HG03280 (cell line): Measurements from ENCODE around the gene TRIM62.

Experiments used
- ATAC-seq: cut with Tn5 transposase; IDR thresholded peaks from one replicate; pipeline ENCODE4 v1.9.1; 2021; ENCODE audit warnings: mild to moderate bottlenecking, moderate library complexity; ENCODE audit not compliant: unreplicated experiment

Gene TRIM62

DNA sequence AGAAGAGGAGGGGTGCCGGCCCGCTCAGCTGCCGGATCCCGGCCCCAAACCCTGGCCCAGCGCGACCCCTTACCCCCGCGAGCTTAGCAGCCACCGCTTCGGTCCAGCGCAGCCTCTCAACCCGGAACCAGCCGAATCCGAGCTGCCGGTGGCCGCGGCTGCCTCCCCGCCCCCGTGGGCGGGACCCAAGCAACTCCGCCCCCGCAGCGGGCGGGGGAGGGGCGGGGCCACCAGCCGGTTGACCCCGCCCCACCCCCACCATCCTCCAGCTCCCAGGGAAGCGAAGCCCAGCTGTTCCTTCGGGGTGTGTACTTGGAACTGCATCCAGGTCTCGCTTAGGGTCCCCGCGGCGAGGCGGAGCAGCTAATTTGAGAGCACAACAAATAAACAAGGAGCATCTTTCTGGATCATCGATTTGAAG lies at the start of gene TRIM62:
Gene TRIM62 (minus strand): TSS at position 123 of the 421 bp plus-strand sequence. CDS start 611 bp downstream, outside the sequence.
- peak; percentile 53 for ATAC-seq

DNA sequence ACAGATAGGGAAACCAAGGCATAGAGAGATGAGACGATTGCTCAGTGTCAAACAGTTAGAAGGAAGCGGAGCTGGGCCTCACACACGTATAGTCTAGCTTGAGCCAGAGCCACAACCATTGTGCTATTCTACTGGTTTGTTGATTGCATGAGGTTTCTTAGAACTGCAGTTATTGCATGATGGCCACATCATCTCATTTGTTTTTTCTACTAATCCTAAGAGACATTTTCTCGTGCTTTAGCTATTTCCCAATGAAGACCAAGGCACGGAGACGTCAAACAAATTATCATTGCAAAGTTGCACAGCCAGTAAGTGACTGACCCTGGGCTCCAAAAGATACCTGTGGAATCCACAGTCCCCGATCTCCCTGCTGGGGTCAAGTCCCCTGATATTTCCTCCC lies 49.3 kb upstream of the TRIM62 start:
- no peak for ATAC-seq

DNA sequence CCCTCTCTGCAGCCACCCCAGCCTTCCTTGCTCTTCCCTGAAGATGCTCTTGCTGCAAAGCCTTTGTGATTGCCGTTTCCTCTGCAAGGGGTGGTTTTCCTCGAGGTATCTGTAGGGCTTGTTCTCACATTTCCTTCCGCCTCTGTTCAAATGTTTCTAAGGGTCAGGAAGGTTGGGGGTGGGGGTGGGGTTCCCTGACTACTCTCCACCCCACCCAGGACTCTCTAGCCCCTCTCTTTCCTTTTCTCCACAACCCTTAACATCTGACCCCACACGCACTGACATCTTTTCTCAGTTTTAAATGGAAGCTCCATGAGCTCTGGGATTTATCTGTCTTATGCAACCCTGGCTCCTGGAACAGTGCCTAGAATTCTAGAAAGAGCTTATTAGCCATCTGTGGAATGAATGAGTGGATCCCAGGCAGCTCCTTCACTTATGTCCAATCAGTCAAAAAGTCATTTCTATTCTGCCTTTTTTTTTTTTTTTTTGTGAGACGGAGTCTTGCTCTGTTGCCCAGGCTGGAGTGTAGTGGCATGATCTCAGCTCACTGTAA lies 47.2 kb upstream of the TRIM62 start:
- no peak for ATAC-seq

DNA sequence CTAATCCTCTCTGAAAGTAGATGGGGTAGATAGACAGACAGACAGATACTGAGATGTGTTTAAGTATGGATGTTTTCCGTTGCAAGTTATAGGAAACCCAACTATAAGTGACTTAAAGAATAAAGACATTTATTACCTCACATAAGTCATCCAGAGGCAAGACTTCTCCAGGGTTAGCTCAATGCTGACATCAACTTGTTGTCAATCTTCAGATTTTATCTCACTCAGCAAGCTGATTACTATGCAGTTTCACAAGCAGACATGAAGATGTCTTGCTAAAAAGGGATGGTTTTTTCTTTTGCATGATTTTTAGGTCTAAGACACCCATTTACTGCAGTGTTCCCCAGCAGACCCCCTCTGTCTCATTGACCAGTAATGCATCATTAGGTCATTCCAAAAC lies 43.7 kb upstream of the TRIM62 start:
- no peak for ATAC-seq

DNA sequence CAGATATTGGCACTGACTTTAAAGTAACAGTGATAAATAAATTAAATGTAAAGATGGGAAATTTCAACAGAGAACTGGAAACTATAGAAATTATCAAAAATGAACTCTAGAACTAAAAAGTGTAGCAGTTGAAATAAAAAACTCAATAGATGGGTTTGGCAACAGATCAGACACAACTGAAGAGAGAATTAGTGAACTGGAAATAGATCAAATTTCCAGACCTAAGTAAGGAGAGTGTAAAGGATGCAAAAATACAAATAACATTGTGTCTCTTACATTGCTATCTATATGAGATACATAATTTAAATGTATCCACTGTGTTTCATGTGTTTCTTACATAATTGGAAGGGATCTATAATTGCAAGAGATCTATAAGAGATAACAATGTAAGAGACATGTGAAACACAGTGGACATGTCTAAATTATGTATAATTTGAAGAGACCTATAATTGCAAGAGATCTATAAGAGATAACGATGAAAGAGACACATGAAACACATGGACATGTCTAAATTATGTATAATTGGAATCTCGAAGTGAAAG lies 42.4 kb upstream of the TRIM62 start:
- no peak for ATAC-seq

DNA sequence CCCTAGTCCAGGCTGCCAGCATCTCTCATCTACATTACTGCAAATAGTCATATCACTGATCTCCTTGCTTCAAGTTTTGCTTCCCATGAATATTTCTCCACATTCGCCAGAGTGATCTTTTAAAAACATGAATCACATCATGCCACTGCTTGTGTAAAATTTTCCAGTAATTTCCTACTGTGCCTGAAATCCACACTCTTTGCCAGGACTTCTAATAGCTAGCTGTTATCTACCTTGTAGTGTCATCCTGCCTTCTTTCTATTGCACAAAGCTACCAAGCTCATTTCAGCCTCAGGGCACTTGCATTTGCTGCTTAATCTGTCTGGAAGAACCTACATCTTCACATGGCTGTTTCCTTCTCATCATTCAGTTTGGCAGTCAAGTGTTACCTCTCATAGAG lies 40.5 kb upstream of the TRIM62 start:
- no peak for ATAC-seq

DNA sequence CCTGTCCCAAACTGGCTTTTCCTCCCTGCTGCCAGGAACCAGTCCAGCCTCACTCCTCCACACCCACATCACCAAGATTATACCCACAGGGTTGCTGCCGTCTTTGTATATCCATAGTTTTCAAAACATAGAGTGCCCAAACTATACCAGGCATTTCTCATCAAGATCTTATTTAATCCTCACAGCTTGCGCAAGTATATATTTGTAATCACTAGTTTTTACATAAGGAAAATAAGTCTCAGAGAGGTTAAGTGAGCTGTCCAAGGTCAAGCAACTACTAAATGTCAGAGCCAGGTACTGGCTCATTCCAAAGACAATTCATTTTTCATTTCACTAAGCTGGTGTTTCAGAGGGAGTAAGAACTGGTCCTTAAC lies 39.5 kb upstream of the TRIM62 start:
- no peak for ATAC-seq

DNA sequence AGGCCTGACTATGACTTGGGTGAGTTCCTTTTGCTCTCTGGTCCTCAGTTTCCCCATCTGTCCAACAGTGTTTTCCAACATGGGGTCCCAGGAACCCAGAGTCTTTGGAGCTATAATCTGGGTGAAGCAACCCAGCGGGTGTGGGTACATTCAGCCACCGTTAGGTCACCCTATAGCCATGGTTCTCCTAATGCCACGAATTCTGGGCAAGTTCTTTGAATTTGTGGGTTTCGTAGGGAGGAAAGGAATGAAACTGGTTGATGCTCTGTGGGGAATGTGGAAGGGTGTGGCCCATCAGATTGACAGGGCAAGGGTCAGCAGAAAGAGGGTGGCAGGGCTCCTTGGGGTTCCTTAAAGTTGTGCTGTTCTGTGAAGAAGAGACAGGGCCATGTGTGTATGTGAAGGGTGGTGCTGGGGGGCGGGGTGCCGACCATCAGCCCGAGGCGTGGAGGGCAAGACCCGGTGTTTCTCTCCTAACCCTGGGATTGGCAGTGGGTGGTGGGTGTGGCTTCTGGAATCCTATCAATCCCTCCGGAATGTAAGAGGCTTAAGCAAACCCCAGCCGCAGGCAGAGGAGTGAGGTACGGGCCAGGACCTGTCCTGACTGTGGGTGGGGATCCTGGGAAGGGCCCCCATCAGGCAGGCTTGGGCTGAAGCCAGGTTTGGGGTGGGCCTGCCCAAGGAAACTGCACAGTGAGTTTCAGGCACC lies 39.0 kb upstream of the TRIM62 start:
- ATAC-seq, result no peak

DNA sequence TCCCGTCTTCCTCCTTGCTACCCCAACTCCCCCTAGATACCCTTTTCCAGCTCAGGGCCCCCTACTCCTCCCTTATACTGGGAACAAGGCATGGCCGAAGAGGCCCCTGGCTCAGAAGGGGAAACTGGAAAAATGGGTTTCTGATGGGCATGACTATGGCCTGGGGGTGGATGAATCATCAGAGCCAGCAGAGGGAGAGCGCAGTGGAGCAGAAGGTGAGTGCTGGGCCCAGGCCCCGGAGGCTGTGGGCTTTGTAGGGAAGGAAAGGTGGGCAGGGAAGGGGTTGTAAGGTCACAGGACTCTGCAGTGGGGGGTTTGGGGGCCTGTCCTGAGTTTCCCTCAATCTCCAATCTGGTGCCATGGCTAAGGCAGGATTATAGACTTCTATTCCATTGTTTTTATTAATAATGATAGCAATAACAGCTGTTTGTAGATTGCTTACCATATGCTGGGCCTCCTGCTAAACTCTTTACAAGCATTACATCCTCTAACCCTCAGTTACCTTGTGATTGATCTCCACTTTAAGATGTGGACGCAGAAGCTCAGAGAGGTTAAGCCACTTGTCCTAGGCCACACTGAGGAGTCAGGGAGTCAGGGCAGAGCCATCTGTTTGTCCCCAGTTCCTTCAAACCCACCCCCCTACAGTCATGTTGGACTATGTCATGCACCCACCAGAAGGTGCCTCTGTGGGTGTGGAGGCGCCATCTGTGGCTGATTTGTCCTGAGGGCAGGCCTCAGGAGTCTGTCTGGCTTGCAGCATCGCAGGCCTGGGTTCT lies 38.2 kb upstream of the TRIM62 start:
- no peak for ATAC-seq

DNA sequence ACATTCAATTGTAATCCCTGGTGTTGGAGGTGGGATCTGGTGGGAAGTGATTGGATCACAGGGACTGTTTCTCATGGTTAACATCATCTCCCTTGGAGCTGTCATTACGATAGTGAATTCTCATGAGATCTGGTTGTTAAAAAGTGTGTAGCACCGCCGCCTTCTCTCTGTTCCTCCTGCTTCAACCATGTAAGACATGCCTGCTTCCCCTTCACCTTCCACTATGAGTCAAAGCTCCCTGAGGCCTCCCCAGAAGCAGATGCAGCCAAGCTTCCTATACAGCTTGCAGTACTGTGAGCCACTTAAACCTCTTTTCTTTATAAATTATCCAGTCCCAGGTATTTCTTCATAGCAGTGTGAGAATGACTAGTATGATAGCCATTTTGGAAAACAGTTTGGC lies 30.1 kb upstream of the TRIM62 start:
- ATAC-seq, result no peak

DNA sequence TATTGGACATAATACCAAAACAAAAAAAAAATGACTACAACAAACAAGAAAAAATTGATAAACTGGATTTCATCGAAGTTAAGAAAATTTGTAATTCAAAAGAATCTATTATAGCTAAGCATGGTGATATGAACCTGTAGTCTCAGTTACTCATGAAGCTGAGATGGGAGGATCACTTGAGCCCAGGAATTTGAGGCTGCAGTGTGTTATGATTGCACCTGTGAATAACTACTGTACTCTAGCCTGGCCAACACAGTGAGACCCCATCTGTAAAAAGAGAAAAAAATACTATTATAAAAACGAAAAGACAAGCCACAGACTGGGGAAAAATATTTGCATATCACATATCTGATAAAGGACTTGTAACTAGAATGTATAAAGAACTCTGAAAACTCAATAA lies 24.5 kb upstream of the TRIM62 start:
- ATAC-seq, result no peak

DNA sequence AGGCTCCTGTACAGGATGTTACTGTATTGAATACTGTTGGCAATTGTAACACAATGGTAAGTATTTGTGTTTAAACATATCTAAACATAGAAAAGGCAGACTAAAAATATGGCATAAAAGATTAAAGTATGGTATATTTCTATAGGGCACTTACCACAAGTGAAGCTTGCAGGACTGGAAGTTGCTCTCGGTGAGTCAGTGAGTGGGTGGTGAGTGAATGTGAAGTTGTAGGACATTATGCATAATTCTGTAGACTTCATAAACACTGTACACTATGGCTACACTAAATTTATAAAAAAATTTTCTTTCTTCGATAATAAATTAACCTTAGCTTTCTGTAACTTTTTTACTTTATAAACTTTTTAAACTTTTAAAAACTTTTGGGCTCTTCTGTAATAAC lies 13.7 kb upstream of the TRIM62 start:
- ATAC-seq, result no peak

DNA sequence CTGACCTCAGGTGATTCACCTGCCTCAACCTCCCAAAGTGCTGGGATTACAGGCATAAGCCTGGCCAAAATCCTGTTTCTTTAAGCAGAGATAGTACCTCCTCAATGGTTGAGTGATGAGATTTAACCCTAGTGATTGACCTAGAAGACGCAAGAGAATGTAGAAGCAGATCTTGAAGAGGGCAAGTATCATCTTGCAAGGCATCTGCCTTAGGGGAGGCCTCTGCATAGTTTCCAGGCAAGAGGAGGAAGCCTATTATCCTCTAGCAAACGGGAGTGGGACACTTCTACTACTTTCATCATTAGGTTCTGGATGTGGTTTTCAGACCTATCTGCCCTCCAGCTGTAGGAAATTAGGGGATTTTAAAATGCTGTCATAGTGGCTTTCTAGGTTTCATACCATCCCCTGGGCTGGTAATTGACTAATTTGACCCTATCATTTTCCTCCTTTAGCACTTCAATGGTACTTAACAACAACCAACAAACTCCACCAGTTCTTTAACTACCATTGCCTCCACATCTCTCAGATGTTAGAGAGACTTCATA lies 10.0 kb upstream of the TRIM62 start:
- no peak for ATAC-seq

DNA sequence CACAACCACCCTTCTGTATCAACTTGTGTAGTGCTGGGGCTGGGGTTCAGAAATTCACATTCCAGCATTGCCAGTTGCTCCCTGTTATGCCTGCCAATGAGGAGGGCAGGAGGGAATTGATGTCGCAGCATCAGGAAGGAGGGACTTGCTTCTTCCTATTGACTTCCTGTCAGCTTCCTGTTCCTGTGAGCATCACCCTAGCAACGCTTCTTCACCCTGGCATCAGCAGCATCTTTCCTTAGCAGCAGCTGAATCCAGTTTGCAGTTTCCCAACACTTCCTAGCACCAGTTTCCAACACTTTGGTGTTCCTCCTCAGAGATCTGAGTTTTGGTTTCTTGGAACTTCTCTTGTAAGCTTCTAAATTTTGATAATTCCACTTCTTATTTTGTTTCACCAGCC lies 8.9 kb upstream of the TRIM62 start:
- ATAC-seq, result no peak

DNA sequence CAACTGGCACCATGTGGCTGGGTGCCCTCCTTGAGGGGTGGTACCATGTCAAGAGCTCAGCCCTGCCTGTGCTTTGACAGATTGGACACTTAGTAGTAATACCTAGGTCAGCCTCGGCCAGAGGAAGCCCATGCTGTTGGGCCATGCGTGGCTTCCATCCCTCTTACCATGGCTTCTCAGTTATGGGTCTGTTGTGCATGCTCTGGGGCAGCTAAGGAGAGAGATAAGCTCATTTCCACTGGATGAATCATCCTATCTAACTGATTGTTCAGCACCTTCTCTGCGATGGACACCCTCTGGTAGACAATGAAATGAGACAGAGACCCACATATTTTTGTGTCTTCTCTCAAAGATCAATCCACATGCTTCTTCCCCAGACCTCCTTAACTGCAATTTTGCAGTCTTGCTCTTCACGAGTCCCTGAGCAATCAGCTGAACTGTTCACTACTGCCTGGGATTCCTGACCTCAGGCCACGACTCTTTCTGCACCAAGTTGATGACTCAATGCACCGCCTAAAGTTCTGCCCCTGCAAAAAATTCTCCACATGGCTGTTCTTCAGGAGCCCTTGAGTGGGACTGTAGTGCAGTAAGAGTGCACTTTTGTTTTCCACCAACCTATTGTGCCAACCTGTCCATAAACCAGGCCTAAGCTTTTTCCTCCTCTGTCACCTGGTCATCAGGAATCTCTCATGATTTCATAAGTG lies 6.9 kb upstream of the TRIM62 start:
- ATAC-seq, result no peak

DNA sequence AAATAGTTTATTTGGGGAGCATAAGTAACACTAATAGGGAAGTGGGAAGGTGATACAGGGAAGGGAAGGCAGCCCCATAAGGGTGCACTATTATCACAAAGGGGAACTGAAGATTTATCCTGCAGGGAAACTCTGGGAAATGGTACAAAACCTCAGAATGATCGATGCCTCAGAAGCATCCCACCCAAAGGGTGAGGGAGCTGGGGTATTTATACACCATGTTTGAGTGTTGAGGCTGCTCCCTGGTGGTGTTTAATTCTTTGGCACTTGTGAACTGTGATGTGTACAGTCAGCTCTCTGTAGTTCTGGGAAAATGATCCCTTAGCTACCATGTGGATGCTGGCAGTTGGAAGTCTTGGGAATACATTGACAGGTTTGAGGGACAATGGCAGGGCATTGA lies 5.1 kb upstream of the TRIM62 start:
- ATAC-seq, result no peak

DNA sequence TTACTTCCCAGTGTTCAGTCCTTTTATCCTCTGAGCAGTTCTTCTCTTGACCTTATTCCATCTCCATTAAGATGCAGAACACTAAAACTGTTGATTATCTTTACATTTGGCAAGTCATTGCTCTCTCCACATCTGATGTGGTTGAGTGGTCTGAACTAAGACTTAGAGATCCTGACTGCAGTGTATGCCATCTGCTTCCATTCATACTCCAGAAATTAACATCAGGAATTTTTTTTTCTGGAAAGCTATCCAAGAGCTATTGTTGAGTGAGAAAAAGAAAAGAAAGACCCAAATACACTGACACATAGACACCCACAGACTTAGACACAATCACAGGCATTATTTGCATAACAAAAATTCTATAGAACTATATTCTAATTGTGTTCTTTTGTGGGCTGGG lies 3.7 kb upstream of the TRIM62 start:
- no peak for ATAC-seq

DNA sequence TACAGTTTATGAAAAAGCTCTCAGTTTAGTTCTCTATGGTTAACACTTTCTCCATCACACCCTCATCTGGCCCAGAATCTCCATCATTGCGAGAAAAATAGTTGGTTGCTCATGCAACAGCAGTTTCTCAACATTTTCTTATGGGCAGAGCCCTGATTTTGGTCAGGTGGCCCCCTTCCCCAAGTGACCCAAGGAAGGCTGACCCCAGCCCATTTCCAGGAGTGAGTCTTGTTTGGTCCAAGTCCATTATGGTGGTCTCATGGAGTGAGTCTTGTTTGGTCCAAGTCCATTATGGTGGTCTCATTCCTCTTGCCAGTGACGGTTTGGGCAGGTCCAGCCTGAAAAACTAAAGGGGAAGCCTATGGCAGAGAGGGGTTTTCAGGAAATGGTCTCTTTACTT lies 1.5 kb upstream of the TRIM62 start:
- ATAC-seq, result no peak

DNA sequence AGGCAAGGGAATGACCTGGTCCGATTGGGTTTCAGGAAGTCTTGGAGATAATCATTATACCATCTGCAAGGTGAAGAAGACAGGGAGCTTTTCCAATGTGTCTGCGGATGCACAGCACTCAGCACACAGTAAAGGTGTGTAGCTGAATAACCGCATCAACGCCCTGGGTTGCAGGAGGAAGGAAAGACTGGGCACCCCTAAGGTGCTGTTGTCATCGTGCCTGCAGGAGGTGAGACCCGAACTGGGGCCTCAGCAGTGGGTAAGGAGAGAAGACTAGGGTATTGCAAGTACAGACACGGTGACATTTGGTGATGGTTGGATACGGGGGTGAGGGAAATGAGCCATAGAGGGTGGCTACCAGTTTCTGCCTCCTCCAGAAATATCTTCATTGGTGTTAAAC lies 1.1 kb upstream of the TRIM62 start:
- no peak for ATAC-seq

DNA sequence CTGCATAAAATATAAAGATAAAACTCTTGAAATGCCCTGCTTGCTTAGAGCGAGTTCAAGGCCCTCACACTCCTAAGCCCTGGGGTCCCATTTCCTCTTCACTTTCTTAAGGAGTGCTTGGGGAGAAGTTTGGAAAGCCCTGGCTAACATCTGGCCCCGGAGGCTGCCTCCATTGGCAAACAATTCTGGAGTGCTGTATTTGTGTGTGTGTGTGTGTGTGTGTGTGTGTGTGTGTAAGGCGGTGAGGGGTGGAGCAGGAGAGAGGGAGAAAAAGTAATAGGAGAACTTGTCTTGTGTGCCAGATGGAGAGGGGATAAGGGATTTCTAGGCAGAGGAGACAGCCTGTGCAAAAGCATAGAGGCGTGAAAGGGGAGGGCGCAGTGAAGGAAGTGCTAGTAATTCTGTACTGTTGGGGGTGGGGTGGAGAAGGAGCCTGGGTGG lies 578 bp upstream of the TRIM62 start:
- no peak for ATAC-seq
